Measurements from ENCODE around the gene PRIMA1. TPM values are rescaled to one million over a fixed set of nuclear protein-coding genes. Genes with fewer than 3 reads are reported as not detected.

Gene PRIMA1
- total RNA-seq, 2 experiments from 2014 or later: not detected

DNA sequence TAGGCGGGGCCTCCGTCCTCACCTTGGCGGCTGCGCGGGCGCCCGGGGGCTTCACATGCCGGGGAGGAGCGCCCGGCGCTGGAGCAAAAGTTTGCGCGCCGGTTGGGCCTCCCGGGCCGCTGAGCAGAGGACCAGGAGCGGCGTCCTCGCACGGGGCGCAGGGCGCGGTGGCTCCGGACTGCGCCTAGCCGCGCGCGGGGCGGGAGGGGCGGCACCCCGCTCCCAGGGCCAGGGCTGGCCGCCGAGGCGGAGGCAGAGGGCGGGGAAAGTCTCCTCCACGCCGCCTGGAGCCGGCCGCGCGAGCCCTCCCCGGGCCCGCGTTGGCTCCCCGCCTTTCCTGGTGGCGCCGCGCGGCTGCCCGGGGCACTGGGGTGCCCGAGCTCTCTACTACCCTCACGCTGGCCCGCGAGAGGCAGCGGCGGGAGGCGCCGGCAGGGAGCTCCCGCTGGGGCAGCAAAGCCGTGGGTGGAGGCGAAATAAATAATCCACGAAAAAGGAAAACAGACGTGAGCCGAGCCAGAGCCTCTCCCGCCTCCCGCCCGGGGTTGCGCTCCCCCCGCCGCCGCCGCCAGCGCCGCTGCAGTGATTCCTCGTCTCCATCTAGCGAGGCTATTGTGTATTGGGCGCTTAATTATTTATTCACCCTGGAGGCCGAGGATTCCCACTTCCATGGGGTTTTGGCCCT is 400 bp upstream of the PRIMA1 start:
- Mint-ChIP-seq H3K4me1 (peaks cover 4% of the 10 kb centered on the region), H3K36me3 (ENCODE audit: low read depth) (no peaks in the 10 kb centered on the region), H3K27ac (no peak overlapping the region), H3K4me3 (no peak overlapping the region), H3K9me3 (no peaks in the 10 kb centered on the region), H3K27me3 (peaks cover 68% of the 10 kb centered on the region)
- ChIA-PET CTCF (no interaction called here), POLR2A (no interaction called here)
- DNase-seq: no peak

DNA sequence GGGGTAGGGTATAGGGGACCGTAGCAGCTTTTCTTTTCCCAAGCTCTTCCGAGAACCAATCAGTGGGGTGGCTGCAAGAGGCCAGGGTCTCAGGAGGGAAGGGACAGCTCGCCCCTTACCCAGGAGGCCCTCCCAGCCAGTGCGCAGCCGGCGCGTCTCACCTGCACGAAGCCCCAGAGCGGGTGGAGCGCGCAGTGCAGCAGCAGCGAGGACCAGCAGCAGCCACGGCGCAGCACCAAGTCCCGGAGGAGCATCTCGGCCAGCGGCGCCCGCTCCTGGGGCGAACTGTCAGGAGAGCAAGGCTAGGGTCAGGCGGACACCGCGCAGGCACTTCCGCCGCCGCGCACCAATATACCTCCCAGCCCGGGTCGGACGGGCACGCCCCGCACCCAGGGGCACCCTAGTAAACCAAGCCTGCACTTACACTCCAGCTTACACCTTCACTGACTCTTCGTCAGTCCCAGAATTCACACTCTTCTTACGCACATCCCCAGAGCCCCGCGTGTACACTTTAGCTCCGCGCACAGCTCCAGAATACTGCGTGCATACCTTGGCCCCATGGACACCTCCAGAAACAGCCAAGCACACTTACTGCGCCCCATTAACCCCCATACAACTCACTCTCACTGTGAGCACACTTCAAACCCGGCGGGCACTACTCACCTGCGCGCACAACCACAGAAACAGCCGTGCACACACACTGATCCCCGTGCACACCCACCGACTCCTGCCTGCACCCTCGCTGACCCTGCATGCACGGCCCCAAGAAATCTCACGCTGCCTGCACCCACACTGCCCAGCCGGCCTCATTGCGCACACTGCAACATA is 606 bp downstream of the PRIMA1 start:
- CTCF ChIA-PET: no interaction called here
- H3K27ac Mint-ChIP-seq: no peak overlapping the region

DNA sequence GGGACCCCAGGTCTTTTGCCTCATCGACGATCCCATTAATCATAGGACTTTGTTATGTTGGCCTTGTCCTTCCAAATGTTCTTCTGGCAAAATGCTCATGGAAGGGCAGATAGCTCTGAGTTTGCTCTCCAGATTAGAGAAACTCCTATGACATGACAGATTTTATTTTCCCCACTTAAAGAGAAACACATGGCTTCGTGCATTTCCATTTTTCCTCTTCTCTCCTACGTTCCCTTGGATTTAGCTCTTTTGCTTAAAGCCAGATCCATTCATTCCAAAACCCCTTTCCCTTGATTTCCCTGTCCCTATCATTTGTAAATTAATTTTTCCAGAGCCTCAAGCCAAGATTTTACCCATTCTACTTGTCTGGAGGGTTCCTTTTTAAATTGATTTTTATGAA is 2.9 kb downstream of the PRIMA1 start:
- no peak overlapping the region for H3K27ac Mint-ChIP-seq

More for the DNA sequence above, 606 bp downstream of the PRIMA1 start:
- Mint-ChIP-seq H3K4me3 (no peak overlapping the region), H3K9me3 (no peaks in the 10 kb centered on the region), H3K27me3 (peaks cover 69% of the 10 kb centered on the region), H3K4me1 (peaks cover 4% of the 10 kb centered on the region), H3K36me3 (ENCODE audit: low read depth) (no peaks in the 10 kb centered on the region)
- POLR2A ChIA-PET: no interaction called here
- no peak for DNase-seq

DNA sequence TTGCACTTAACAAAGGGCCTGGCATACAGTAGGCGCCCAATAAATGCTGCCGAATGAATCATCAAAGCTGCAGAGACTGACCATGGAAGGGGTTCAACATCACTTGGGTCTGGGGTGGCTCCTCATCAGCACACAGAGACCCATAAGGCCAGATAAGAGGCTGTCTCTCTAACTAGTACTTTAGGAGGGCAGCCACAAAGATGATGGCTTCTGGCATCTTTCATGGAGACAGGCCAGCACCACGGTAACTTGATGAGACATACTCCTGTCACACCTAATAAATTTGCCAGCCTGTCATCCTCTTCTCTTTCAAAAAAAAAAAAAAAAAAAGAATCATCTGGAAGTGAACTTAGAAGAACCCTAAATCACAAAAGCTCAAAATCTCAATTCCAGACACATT is 3.4 kb downstream of the PRIMA1 start:
- no peak for DNase-seq
- H3K9me3 Mint-ChIP-seq: no peaks in the 10 kb centered on the region
- H3K4me1 Mint-ChIP-seq: peaks cover 4% of the 10 kb centered on the region
- no peak overlapping the region for H3K4me3 Mint-ChIP-seq
- no peak overlapping the region for H3K27ac Mint-ChIP-seq
- peaks cover 49% of the 10 kb centered on the region for H3K27me3 Mint-ChIP-seq
- POLR2A ChIA-PET: no interaction called here
- CTCF ChIA-PET: no interaction called here
- no peaks in the 10 kb centered on the region for H3K36me3 Mint-ChIP-seq (ENCODE audit: low read depth)

More for the DNA sequence above, 2.9 kb downstream of the PRIMA1 start:
- H3K4me1 Mint-ChIP-seq: peaks cover 4% of the 10 kb centered on the region
- ChIA-PET CTCF (no interaction called here), POLR2A (no interaction called here)
- H3K4me3 Mint-ChIP-seq: no peak overlapping the region
- H3K27me3 Mint-ChIP-seq: peaks cover 55% of the 10 kb centered on the region
- no peaks in the 10 kb centered on the region for H3K9me3 Mint-ChIP-seq
- no peak for DNase-seq
- no peaks in the 10 kb centered on the region for H3K36me3 Mint-ChIP-seq (ENCODE audit: low read depth)

DNA sequence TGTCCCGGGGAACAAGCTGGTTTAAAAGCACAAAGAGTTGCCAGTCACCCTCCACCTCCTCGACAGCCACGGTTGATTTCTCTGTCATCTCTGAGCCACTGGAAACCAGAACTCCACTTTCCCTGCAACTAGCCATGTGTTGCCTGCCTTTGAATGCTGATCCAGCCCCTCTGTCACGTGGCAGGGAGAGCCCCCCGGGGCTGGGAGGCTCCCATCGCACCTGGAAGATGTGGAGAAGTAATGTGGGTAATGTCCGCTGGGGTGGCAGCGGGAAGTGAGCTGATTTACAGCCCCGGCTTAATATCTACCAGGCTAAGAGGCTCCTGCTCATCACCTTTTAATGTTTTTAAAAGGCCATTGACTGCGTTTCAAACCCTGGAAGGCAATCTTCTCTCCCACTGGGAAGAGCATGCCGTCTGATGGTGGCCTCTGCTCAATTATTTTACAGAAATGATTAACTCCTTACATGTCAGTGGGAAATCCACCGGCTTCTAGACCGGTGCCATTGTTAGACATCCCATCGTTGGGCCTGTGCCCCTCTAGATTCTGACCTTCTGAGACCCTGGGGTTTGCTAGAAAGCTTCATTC is 7.4 kb downstream of the PRIMA1 start:
- Mint-ChIP-seq H3K4me3 (no peak overlapping the region), H3K36me3 (ENCODE audit: low read depth) (no peaks in the 10 kb centered on the region), H3K9me3 (no peaks in the 10 kb centered on the region), H3K27ac (no peak overlapping the region), H3K27me3 (peaks cover 16% of the 10 kb centered on the region), H3K4me1 (no peaks in the 10 kb centered on the region)
- POLR2A ChIA-PET: no interaction called here
- CTCF ChIA-PET: interaction anchor here (0.8 to 0.9 kb wide), 2 partner anchors 9 to 24 kb away, joined by 3 read pairs; no protein-coding TSS in a partner anchor
- DNase-seq: no peak

DNA sequence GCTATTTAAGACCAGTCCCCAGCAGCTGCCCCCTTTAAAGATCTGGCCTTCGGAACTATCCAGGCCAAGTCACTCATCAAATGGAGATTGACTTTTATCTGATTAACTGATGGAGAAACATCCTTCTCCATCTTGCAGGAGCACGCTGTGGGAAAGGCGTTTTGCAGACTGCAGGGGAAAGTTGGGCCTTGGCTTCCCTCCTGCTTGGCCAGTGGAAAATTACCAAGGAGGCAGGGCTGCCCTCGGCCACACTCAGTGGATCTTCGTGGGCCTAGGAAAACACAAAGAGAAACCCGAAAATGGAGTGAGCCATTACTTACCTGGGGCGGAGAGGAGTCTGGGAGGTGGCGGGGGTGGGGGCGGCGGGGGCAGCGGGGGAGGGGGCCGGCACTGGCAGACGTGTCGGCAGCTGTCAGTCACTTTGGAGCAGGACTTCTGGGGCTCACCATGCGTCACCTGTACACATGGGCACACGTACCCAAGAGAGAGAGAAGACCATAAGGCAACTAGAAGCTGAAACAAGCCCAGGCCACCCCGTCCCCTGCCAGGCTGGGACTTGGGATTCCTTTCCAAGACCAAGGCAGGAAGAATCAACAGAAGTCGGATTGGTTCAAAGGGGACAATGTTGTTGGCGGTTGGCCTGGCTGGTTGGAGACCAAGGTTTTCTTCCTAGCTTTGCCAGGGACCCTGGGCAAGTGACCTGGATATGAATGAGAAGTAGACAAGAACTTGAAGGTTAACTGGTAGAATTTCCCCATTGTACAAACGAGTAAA is 9.2 kb downstream of the PRIMA1 start:
- Mint-ChIP-seq H3K36me3 (ENCODE audit: low read depth) (no peaks in the 10 kb centered on the region), H3K27ac (no peak overlapping the region), H3K9me3 (no peaks in the 10 kb centered on the region), H3K4me1 (no peaks in the 10 kb centered on the region), H3K4me3 (no peak overlapping the region), H3K27me3 (peaks cover 4% of the 10 kb centered on the region)
- ChIA-PET POLR2A (no interaction called here), CTCF (no interaction called here)
- no peak for DNase-seq

DNA sequence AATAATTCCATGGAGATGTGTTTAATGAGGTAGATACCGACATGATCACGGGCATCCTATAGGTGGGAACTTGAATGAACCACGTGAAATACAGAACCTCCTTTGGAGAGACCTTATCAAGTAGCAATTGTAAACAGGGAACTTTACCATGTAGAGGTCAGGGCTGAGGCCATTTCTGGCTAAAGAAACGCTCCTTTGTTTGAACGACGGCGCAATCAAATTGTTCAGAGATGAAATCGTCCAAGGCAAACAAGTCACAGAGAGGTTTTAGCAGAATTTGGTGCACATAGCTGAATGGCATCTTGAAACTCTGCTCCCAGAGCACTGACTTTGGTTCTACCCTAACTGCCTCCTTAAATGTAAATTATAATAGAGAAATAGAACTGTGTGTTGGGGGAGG is 9.8 kb downstream of the PRIMA1 start:
- no peaks in the 10 kb centered on the region for H3K36me3 Mint-ChIP-seq (ENCODE audit: low read depth)
- CTCF ChIA-PET: no interaction called here
- DNase-seq: no peak
- H3K4me1 Mint-ChIP-seq: no peaks in the 10 kb centered on the region
- POLR2A ChIA-PET: no interaction called here
- H3K27ac Mint-ChIP-seq: no peak overlapping the region
- H3K4me3 Mint-ChIP-seq: no peak overlapping the region
- H3K9me3 Mint-ChIP-seq: no peaks in the 10 kb centered on the region
- H3K27me3 Mint-ChIP-seq: peaks cover 2% of the 10 kb centered on the region

DNA sequence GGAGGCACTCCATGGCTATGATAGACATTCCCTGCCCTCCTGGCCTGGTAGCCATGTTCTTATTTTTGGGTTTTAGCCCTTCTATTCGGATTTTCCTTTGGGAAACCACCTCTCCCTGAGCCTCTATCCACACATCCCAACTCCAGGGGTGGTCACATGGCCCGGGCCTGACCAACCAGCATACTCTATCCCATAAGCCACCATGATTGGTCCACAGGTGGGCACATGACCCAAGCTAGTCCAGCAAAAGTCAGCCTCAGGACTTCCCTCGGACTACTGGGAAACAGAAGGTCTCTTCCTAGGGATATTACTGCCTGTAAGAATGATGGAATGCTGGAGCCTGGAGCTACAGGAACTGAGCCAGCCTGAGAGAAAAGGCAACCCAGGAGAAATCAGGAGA is 12.5 kb downstream of the PRIMA1 start:
- no peaks in the 10 kb centered on the region for H3K27me3 Mint-ChIP-seq
- ChIA-PET POLR2A (no interaction called here), CTCF (no interaction called here)
- H3K36me3 Mint-ChIP-seq (ENCODE audit: low read depth): no peaks in the 10 kb centered on the region
- no peak overlapping the region for H3K4me3 Mint-ChIP-seq
- H3K27ac Mint-ChIP-seq: no peak overlapping the region
- H3K4me1 Mint-ChIP-seq: no peaks in the 10 kb centered on the region
- no peaks in the 10 kb centered on the region for H3K9me3 Mint-ChIP-seq
- DNase-seq: no peak

DNA sequence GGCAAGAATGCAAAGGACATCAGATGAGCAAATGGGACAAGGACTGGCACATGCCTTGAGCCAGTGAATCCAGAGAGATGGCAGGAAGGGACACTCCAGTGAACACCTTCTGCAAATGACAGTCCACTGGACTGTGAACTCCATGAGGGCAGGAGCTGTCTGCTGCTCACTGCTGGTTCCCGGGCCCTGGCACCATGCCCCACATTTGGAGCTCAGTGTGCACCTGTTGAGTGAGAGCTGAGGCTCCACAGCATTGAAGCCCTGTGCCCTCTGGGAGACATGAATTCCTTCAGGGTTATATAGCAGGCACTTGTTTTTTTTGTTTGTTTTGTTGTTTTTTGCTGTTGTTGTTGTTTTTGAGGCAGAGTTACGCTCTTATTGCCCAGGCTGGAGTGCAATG is 13.1 kb downstream of the PRIMA1 start:
- CTCF ChIA-PET: no interaction called here
- H3K9me3 Mint-ChIP-seq: no peaks in the 10 kb centered on the region
- DNase-seq: no peak

DNA sequence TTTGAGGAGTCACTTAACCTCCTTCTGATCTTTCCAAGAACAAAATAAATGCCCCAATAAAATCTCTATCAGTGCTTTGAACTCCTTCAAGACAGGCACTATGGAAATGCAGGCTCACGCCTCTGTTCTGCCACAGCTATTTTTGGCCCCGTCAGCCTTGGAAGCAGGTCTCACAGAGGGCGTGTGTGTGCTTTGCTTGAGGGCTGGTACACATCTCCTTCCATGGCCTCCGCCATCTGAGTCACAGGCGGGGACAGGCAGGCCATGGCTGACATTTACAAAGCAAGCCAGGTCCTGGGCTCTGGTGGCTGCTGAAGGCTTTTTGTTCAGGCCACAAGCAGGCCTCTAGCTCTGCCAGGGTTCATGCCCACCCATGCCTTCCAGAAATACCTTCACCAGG is 16.0 kb downstream of the PRIMA1 start:
- ChIA-PET POLR2A (no interaction called here), CTCF (interaction anchor here (1.1 kb wide), 1 partner anchor 8 kb away, joined by 3 read pairs; no protein-coding TSS in a partner anchor)
- Mint-ChIP-seq H3K9me3 (no peaks in the 10 kb centered on the region), H3K27ac (no peak overlapping the region), H3K36me3 (ENCODE audit: low read depth) (no peaks in the 10 kb centered on the region), H3K4me3 (no peak overlapping the region), H3K27me3 (no peaks in the 10 kb centered on the region), H3K4me1 (no peaks in the 10 kb centered on the region)
- no peak for DNase-seq

More for the DNA sequence above, 13.1 kb downstream of the PRIMA1 start:
- POLR2A ChIA-PET: no interaction called here
- no peak overlapping the region for H3K27ac Mint-ChIP-seq
- no peak overlapping the region for H3K4me3 Mint-ChIP-seq
- no peaks in the 10 kb centered on the region for H3K4me1 Mint-ChIP-seq
- H3K27me3 Mint-ChIP-seq: no peaks in the 10 kb centered on the region
- H3K36me3 Mint-ChIP-seq (ENCODE audit: low read depth): no peaks in the 10 kb centered on the region

DNA sequence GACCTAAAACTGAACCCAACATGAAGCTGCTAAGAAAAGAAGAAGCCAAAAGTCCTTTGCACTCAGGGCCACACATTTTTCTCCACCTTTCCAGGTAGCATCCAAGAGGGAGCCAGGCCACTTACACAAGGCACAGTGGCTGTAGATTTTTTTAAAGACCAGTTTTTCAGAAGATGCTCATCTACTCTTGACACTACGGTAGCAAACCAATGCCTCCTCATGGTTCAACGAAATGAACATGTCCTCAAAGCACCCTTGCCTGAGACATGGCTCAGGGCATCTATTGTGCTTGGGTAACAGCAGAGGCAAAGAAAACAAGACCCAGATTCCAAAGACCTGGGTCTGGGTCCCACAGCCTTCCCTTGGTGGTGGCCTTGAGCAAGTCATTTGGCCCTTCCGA is 22.3 kb downstream of the PRIMA1 start:
- peaks cover 4% of the 10 kb centered on the region for H3K27me3 Mint-ChIP-seq
- CTCF ChIA-PET: no interaction called here
- H3K36me3 Mint-ChIP-seq (ENCODE audit: low read depth): no peaks in the 10 kb centered on the region

DNA sequence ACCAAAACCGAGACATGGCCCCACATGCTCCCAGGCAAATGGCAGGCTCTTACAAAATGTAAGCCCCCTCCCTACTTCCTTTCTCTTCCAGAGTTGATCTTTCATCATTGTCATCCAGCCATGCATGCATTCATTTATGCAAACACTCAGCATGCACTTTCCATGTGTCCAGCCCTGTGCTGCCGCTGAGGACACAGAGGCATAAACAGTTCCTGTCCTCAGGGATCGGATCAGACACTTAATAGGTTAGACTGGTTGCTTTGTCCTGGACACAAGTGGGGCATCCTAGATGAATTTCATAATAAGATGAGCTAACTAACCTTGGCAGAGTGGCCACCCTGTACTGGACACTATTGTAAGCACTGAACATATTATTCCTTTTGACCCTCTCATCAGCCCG is 23.1 kb downstream of the PRIMA1 start:
- ChIA-PET POLR2A (no interaction called here), CTCF (no interaction called here)
- Mint-ChIP-seq H3K27ac (no peak overlapping the region), H3K4me1 (no peaks in the 10 kb centered on the region), H3K9me3 (no peaks in the 10 kb centered on the region), H3K4me3 (no peak overlapping the region), H3K36me3 (ENCODE audit: low read depth) (no peaks in the 10 kb centered on the region), H3K27me3 (peaks cover 11% of the 10 kb centered on the region)
- no peak for DNase-seq

More for the DNA sequence above, 22.3 kb downstream of the PRIMA1 start:
- Mint-ChIP-seq H3K4me3 (no peak overlapping the region), H3K4me1 (no peaks in the 10 kb centered on the region), H3K27ac (no peak overlapping the region), H3K9me3 (no peaks in the 10 kb centered on the region)
- POLR2A ChIA-PET: no interaction called here
- no peak for DNase-seq

DNA sequence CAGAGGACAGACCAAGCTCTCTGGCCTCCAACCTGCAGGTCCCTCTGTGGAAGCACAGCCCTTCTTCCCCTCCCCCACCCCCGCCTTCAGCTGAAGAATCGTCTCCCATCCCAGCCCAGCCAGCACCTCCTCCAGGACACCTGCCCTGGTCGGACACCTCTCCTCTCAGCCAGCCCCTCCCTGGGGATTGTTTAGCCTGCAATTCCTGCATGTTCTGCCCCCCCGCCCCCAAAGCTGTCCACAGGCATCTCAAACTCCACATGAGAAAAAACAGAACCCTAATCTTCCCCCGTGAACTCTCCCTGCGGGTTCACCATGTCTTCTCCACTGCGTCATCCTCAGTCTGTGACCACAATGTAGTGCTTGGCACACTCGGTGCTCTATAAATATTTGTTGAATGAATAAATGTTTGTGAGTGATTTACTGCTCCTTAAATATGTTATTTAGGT is 24.1 kb downstream of the PRIMA1 start:
- Mint-ChIP-seq H3K4me3 (no peak overlapping the region), H3K27me3 (peaks cover 16% of the 10 kb centered on the region), H3K9me3 (no peaks in the 10 kb centered on the region), H3K36me3 (ENCODE audit: low read depth) (no peaks in the 10 kb centered on the region), H3K27ac (no peak overlapping the region), H3K4me1 (no peaks in the 10 kb centered on the region)
- CTCF ChIA-PET: no interaction called here
- no peak for DNase-seq
- POLR2A ChIA-PET: no interaction called here
